Mesodermal cell (in vitro differentiated cells): ENCODE results near the gene FBLN5.

Experiments used
- H3K27ac ChIP-seq: 2 replicates; pipeline ENCODE4 v1.7.0; 2013; ENCODE audit warnings: mild to moderate bottlenecking, low read depth, low read length, moderate library complexity; ENCODE audit not compliant: severe bottlenecking
- H3K36me3 ChIP-seq: 2 replicates; pipeline ENCODE4 v1.7.1; 2013; ENCODE audit warnings: mild to moderate bottlenecking, low read length, moderate library complexity; ENCODE audit not compliant: control insufficient read depth, insufficient read depth
- H3K4me1 ChIP-seq: one replicate; pipeline ENCODE4 v1.7.1; 2013; ENCODE audit warnings: mild to moderate bottlenecking, low read length; ENCODE audit not compliant: insufficient read depth, control insufficient read depth, poor library complexity, severe bottlenecking
- H3K4me3 ChIP-seq: 2 replicates; pipeline ENCODE4 v1.7.0; 2013; ENCODE audit warnings: low read length, control low read depth, mild to moderate bottlenecking; ENCODE audit not compliant: insufficient read depth, poor library complexity, severe bottlenecking; ENCODE audit errors: extremely low read depth
- H3K9me3 ChIP-seq: 2 replicates; pipeline ENCODE4 v1.7.1; 2013; ENCODE audit warnings: mild to moderate bottlenecking, low read length, moderate library complexity; ENCODE audit not compliant: control insufficient read depth
- WGBS, 2 experiments: methylation state at CpG; one replicate each; pipeline ENCODE4 v1.1.5; 2013; ENCODE audit warnings: missing lambda C conversion rate in 2 of 2; ENCODE audit not compliant: insufficient coverage in 2 of 2; 5-methylcytosine and 5-hydroxymethylcytosine counted together

FBLN5 gene

GRCh38 chr14:91968280-91968679 is 20.8 kb upstream of the FBLN5 start:
- no peaks in the 10 kb centered on the region for H3K4me1 ChIP-seq
- H3K27ac ChIP-seq, result no peak overlapping the region
- H3K4me3 ChIP-seq, result no peak overlapping the region
- H3K9me3 ChIP-seq, result no peaks in the 10 kb centered on the region
- 88 to 95% methylated on average over 4 to 5 of the region's 6 CpGs for WGBS, 2 experiments
- H3K36me3 ChIP-seq, result peaks cover 38% of the 10 kb centered on the region

- H3K4me3 ChIP-seq, result no peak overlapping the region
- no peaks in the 10 kb centered on the region for H3K4me1 ChIP-seq
- no peaks in the 10 kb centered on the region for H3K9me3 ChIP-seq
- peaks cover 11% of the 10 kb centered on the region for H3K36me3 ChIP-seq
- H3K27ac ChIP-seq, result no peak overlapping the region
- 91 to 92% methylated on average over 3 to 4 of the region's 4 CpGs for WGBS, 2 experiments
These were observed 17.2 kb upstream of the FBLN5 start for GRCh38 chr14:91964724-91965123.

- H3K9me3 ChIP-seq, result no peaks in the 10 kb centered on the region
- WGBS, 2 experiments, result no CpG with 5 or more reads among the region's 1 CpG
- peaks cover 4% of the 10 kb centered on the region for H3K36me3 ChIP-seq
- no peaks in the 10 kb centered on the region for H3K4me1 ChIP-seq
- no peak overlapping the region for H3K27ac ChIP-seq
- no peak overlapping the region for H3K4me3 ChIP-seq
These were observed 16.5 kb upstream of the FBLN5 start for GRCh38 chr14:91964011-91964410.

- Histone ChIP-seq H3K36me3 (no peaks in the 10 kb centered on the region), H3K9me3 (no peaks in the 10 kb centered on the region), H3K4me3 (no peak overlapping the region), H3K4me1 (no peaks in the 10 kb centered on the region), H3K27ac (no peak overlapping the region)
- WGBS, 2 experiments, result 89% methylated on average over 5 of the region's 6 CpGs; no CpG with 5 or more reads in 1 of the 2 experiments
These were observed 16.0 kb upstream of the FBLN5 start for GRCh38 chr14:91963465-91963864.

GRCh38 chr14:91961297-91962220 is 14.1 kb upstream of the FBLN5 start:
- peak overlapping the region; percentile 23 for H3K27ac ChIP-seq
- H3K36me3 ChIP-seq, result no peaks in the 10 kb centered on the region
- no peaks in the 10 kb centered on the region for H3K9me3 ChIP-seq
- 75 to 86% methylated on average over 6 to 7 of the region's 14 CpGs for WGBS, 2 experiments
- H3K4me3 ChIP-seq, result no peak overlapping the region
- no peaks in the 10 kb centered on the region for H3K4me1 ChIP-seq

- Histone ChIP-seq H3K4me1 (no peaks in the 10 kb centered on the region), H3K27ac (no peak overlapping the region), H3K9me3 (no peaks in the 10 kb centered on the region), H3K4me3 (no peak overlapping the region), H3K36me3 (no peaks in the 10 kb centered on the region)
- 89 to 91% methylated on average over 6 of the region's 9 CpGs for WGBS, 2 experiments
These were observed 10.4 kb upstream of the FBLN5 start for GRCh38 chr14:91957876-91958313.

- no peak overlapping the region for H3K27ac ChIP-seq
- no peaks in the 10 kb centered on the region for H3K9me3 ChIP-seq
- 60 to 93% methylated on average over 1 to 5 of the region's 5 CpGs for WGBS, 2 experiments
- H3K4me1 ChIP-seq, result no peaks in the 10 kb centered on the region
- H3K4me3 ChIP-seq, result no peak overlapping the region
- H3K36me3 ChIP-seq, result no peaks in the 10 kb centered on the region
These were observed 9.1 kb upstream of the FBLN5 start for GRCh38 chr14:91956616-91957015.

GRCh38 chr14:91955168-91955567 is 7.7 kb upstream of the FBLN5 start:
- Histone ChIP-seq H3K4me3 (no peak overlapping the region), H3K27ac (no peak overlapping the region), H3K4me1 (no peaks in the 10 kb centered on the region), H3K36me3 (no peaks in the 10 kb centered on the region), H3K9me3 (no peaks in the 10 kb centered on the region)
- 57% methylated on average over 1 of the region's 1 CpG; no CpG with 5 or more reads in 1 of the 2 experiments for WGBS, 2 experiments

GRCh38 chr14:91953170-91953985 is 5.9 kb upstream of the FBLN5 start:
- no peaks in the 10 kb centered on the region for H3K9me3 ChIP-seq
- H3K4me3 ChIP-seq, result no peak overlapping the region
- no peaks in the 10 kb centered on the region for H3K4me1 ChIP-seq
- H3K36me3 ChIP-seq, result no peaks in the 10 kb centered on the region
- H3K27ac ChIP-seq, result no peak overlapping the region
- WGBS, 2 experiments, result 75 to 87% methylated on average over 4 to 6 of the region's 8 CpGs

GRCh38 chr14:91946622-91947474 is 646 bp downstream of the FBLN5 start:
- 30 to 46% methylated on average over 12 to 21 of the region's 38 CpGs for WGBS, 2 experiments
- Histone ChIP-seq H3K9me3 (no peaks in the 10 kb centered on the region), H3K4me3 (peak overlapping the region; percentile 47), H3K36me3 (no peaks in the 10 kb centered on the region), H3K4me1 (peaks cover 4% of the 10 kb centered on the region), H3K27ac (no peak overlapping the region)
